Hepatic stellate cell (primary cell): ENCODE results near the gene PTAFR.

ENCODE experiments used
- DNase-seq: peaks from one replicate; pipeline ENCODE4 v3.0.0; 2011; ENCODE audit warnings: low spot score

Gene PTAFR

GRCh38 chr1:28176492-28177470 lies at the start of gene PTAFR:
PTAFR (minus strand) TSS chr1:28176690; CDS start chr1:28151021, 25,669 bp downstream.
- DNase-seq: no peak

- no peak for DNase-seq
Measured at GRCh38 chr1:28213315-28213714, 36.8 kb upstream of the PTAFR start.

GRCh38 chr1:28209700-28210099 lies 33.2 kb upstream of the PTAFR start:
- DNase-seq: no peak

GRCh38 chr1:28208818-28209441 lies 32.4 kb upstream of the PTAFR start:
- peak; percentile 53 for DNase-seq

GRCh38 chr1:28205243-28205642 lies 28.8 kb upstream of the PTAFR start:
- no peak for DNase-seq

- DNase-seq: no peak
Measured at GRCh38 chr1:28200234-28200873, 23.9 kb upstream of the PTAFR start.

- no peak for DNase-seq
Measured at GRCh38 chr1:28199328-28200233, 23.1 kb upstream of the PTAFR start.

- no peak for DNase-seq
Measured at GRCh38 chr1:28197682-28198415, 21.4 kb upstream of the PTAFR start.

- DNase-seq: no peak
Measured at GRCh38 chr1:28196330-28196729, 19.8 kb upstream of the PTAFR start.

- DNase-seq: no peak
Measured at GRCh38 chr1:28195780-28196179, 19.3 kb upstream of the PTAFR start.

GRCh38 chr1:28194326-28195035 lies 18.0 kb upstream of the PTAFR start:
- no peak for DNase-seq

- no peak for DNase-seq
Measured at GRCh38 chr1:28193701-28194161, 17.2 kb upstream of the PTAFR start.

- peak; percentile 46 for DNase-seq
Measured at GRCh38 chr1:28190996-28191645, 14.6 kb upstream of the PTAFR start.

- DNase-seq: peak; percentile 19
Measured at GRCh38 chr1:28190337-28190979, 14.0 kb upstream of the PTAFR start.

- DNase-seq: no peak
Measured at GRCh38 chr1:28185071-28185470, 8.6 kb upstream of the PTAFR start.

- no peak for DNase-seq
Measured at GRCh38 chr1:28180306-28181305, 4.1 kb upstream of the PTAFR start.

- no peak for DNase-seq
Measured at GRCh38 chr1:28178690-28179485, 2.4 kb upstream of the PTAFR start.
